H1 (cell line): ENCODE data around the gene PECR. TPM values are rescaled to one million over a fixed set of nuclear protein-coding genes. Genes with fewer than 3 reads are reported as not detected.

Source experiments
- CTCF ChIA-PET: fragments of 300-600 bp; sonication (Branson Sonifier 250); formaldehyde crosslinking; loops from one replicate; lab custom pipeline; 2021; ENCODE audit not compliant: partially characterized antibody; lab: Charles Lee
- POLR2A ChIA-PET: fragments of 300-600 bp; sonication (Branson Sonifier 250); formaldehyde crosslinking; loops from one replicate; lab custom pipeline; 2021; ENCODE audit warnings: inconsistent platforms; ENCODE audit not compliant: partially characterized antibody; lab: Charles Lee
- DNase-seq, 2 experiments: peaks; one replicate each; pipeline versions ENCODE4 v3.0.0 to v3.0.0-alpha.2; 2010 to 2022; ENCODE audit warnings: low spot score in 2 of 2, low read depth in 1 of 2, mixed read lengths in 1 of 2
- FAIRE-seq: peaks from 2 replicates; lab custom pipeline; 2011; peaks lifted over from hg19 to GRCh38; lab: Jason Lieb, UNC
- H2AFZ ChIP-seq: 2 replicates; pipeline ENCODE4 v1.8.1; 2012; ENCODE audit warnings: low read length, inconsistent platforms
- H2AK5ac ChIP-seq: 2 replicates; pipeline ENCODE4 v1.6.1; 2013; ENCODE audit warnings: low read depth, low read length
- H2BK120ac ChIP-seq: replicated peaks from 2 replicates; pipeline ENCODE3; 2013; ENCODE audit warnings: low read depth, low read length, inconsistent platforms
- H2BK12ac ChIP-seq: 2 replicates; pipeline ENCODE4 v1.6.1; 2013; ENCODE audit warnings: low read depth, low read length
- H2BK15ac ChIP-seq: 2 replicates; pipeline ENCODE4 v1.6.1; 2013; ENCODE audit warnings: low read length
- H2BK20ac ChIP-seq: 2 replicates; pipeline ENCODE4 v1.6.1; 2013; ENCODE audit warnings: low read length
- H2BK5ac ChIP-seq: 2 replicates; pipeline ENCODE4 v1.6.1; 2013; ENCODE audit warnings: low read depth, low read length
- H3K14ac ChIP-seq: 2 replicates; pipeline ENCODE4 v1.6.1; 2013; ENCODE audit warnings: inconsistent platforms; ENCODE audit not compliant: insufficient read length
- H3K18ac ChIP-seq: 2 replicates; pipeline ENCODE4 v1.6.1; 2013; ENCODE audit warnings: low read length; ENCODE audit errors: extremely low read depth
- H3K23ac ChIP-seq: 2 replicates; pipeline ENCODE4 v1.6.1; 2013; ENCODE audit warnings: inconsistent platforms; ENCODE audit not compliant: insufficient read length
- H3K23me2 ChIP-seq: 2 replicates; pipeline ENCODE4 v1.6.1; 2013; ENCODE audit warnings: low read depth, low read length
- H3K27ac ChIP-seq: 2 replicates; pipeline ENCODE4 v1.6.1; 2011; ENCODE audit warnings: low read depth, low read length, inconsistent platforms
- H3K27me3 ChIP-seq, 4 experiments: replicated peaks in 1 of 4; 1 replicate in 1 of 4; 2 replicates in 3 of 4; pipeline versions ENCODE4 v1.6.1 to v1.8.1; 2011 to 2013; ENCODE audit warnings: low read length in 3 of 4, mild to moderate bottlenecking in 3 of 4, inconsistent platforms in 2 of 4, mixed read lengths in 2 of 4, moderate library complexity in 1 of 4; ENCODE audit not compliant: control insufficient read depth in 3 of 4, insufficient read depth in 3 of 4; ENCODE audit errors: extremely low read depth in 1 of 4
- H3K36me3 ChIP-seq, 4 experiments: 2 replicates each; pipeline versions ENCODE4 v1.6.1 to v1.8.1; 2011 to 2013; ENCODE audit warnings: mild to moderate bottlenecking in 4 of 4, low read length in 3 of 4, moderate library complexity in 2 of 4, control low read depth in 1 of 4, inconsistent platforms in 1 of 4; ENCODE audit not compliant: insufficient read depth in 4 of 4, control insufficient read depth in 2 of 4
- H3K4ac ChIP-seq: replicated peaks from 2 replicates; pipeline ENCODE3; 2013; ENCODE audit warnings: low read length, low read depth, mixed read lengths, inconsistent platforms; ENCODE audit not compliant: insufficient read length
- H3K4me1 ChIP-seq, 4 experiments: replicated peaks in 1 of 4; 1 replicate in 1 of 4; 2 replicates in 3 of 4; pipeline versions ENCODE4 v1.6.1 to v1.8.1; 2011 to 2013; ENCODE audit warnings: low read length in 3 of 4, inconsistent platforms in 2 of 4, mixed read lengths in 1 of 4; ENCODE audit not compliant: insufficient read depth in 4 of 4, control insufficient read depth in 3 of 4
- H3K4me2 ChIP-seq, 2 experiments: 2 replicates each; pipeline versions ENCODE4 v1.6.1 to v1.8.1; 2011 to 2013; ENCODE audit warnings: low read depth in 2 of 2, low read length in 2 of 2, control low read depth in 1 of 2, inconsistent platforms in 1 of 2, mild to moderate bottlenecking in 1 of 2; ENCODE audit not compliant: insufficient read depth in 1 of 2
- H3K4me3 ChIP-seq, 4 experiments: fragments of 200-600, 300-600 bp in 1 of 4; sonication (generic), shearing (Covaris generic), sonication (Bioruptor Twin) in 1 of 4; 2 replicates each; pipeline versions ENCODE4 v1.5.1 to v1.8.1; 2011 to 2016; ENCODE audit warnings: low read length in 4 of 4, low read depth in 3 of 4, control low read depth in 2 of 4, inconsistent platforms in 2 of 4, mild to moderate bottlenecking in 2 of 4, mixed read lengths in 1 of 4, moderate library complexity in 1 of 4; ENCODE audit not compliant: insufficient read depth in 2 of 4; ENCODE audit errors: extremely low read depth in 1 of 4
- H3K56ac ChIP-seq: replicated peaks from 2 replicates; pipeline ENCODE3; 2013; ENCODE audit warnings: low read depth, mild to moderate bottlenecking, mixed read lengths, low read length, inconsistent platforms; ENCODE audit not compliant: insufficient read length
- H3K79me1 ChIP-seq: 2 replicates; pipeline ENCODE4 v1.6.1; 2013; ENCODE audit warnings: low read depth, low read length, control low read depth
- H3K79me2 ChIP-seq, 2 experiments: 2 replicates each; pipeline versions ENCODE4 v1.6.1 to v1.8.1; 2012 to 2013; ENCODE audit warnings: low read length in 2 of 2, mild to moderate bottlenecking in 2 of 2, inconsistent platforms in 1 of 2; ENCODE audit not compliant: insufficient read depth in 2 of 2, control insufficient read depth in 1 of 2
- H3K9ac ChIP-seq, 4 experiments: replicated peaks in 1 of 4; 1 replicate in 1 of 4; 2 replicates in 3 of 4; pipeline versions ENCODE4 v1.6.1 to v1.8.1; 2011 to 2013; ENCODE audit warnings: low read depth in 3 of 4, low read length in 3 of 4, control low read depth in 2 of 4, mild to moderate bottlenecking in 2 of 4, moderate library complexity in 2 of 4, inconsistent platforms in 1 of 4; ENCODE audit errors: extremely low read depth in 1 of 4
- H3K9me3 ChIP-seq, 2 experiments: 2 replicates each; pipeline versions ENCODE4 v1.6.1 to v1.8.1; 2012 to 2013; ENCODE audit warnings: mild to moderate bottlenecking in 2 of 2, moderate library complexity in 2 of 2, control low read depth in 1 of 2, inconsistent platforms in 1 of 2, low read depth in 1 of 2, low read length in 1 of 2, mixed read lengths in 1 of 2; ENCODE audit not compliant: insufficient read depth in 2 of 2
- H4K20me1 ChIP-seq, 2 experiments: replicated peaks in 1 of 2; 2 replicates each; pipeline versions ENCODE3 to v1.8.1; 2011 to 2013; ENCODE audit warnings: inconsistent platforms in 2 of 2, low read length in 2 of 2, mild to moderate bottlenecking in 1 of 2; ENCODE audit not compliant: insufficient read depth in 2 of 2, control insufficient read depth in 1 of 2
- H4K5ac ChIP-seq: 2 replicates; pipeline ENCODE4 v1.6.1; 2013; ENCODE audit warnings: low read length, low read depth, mixed read lengths, inconsistent platforms; ENCODE audit not compliant: insufficient read length
- H4K8ac ChIP-seq: 2 replicates; pipeline ENCODE4 v1.8.0; 2013; ENCODE audit warnings: mild to moderate bottlenecking, moderate library complexity, low read length, inconsistent platforms; ENCODE audit not compliant: insufficient read depth; ENCODE audit errors: extremely low read depth
- H4K91ac ChIP-seq: replicated peaks from 2 replicates; pipeline ENCODE3; 2013; ENCODE audit warnings: low read length, mixed read lengths, inconsistent platforms; ENCODE audit not compliant: insufficient read length
- ATF2 ChIP-seq: IDR thresholded peaks from 2 replicates; pipeline ENCODE4 v1.6.1; 2012; ENCODE audit warnings: low read length, inconsistent platforms
- CBX8 ChIP-seq: fragments of 300-800, 300-1000 bp; sonication (generic); IDR thresholded peaks from 2 replicates; pipeline ENCODE4 v1.7.1; 2016; ENCODE audit warnings: low read depth, low read length, borderline replicate concordance
- CTBP2 ChIP-seq: IDR thresholded peaks from 2 replicates; pipeline ENCODE4 v1.7.0; 2011; ENCODE audit warnings: borderline replicate concordance, mild to moderate bottlenecking, moderate library complexity, mixed read lengths, low read length; ENCODE audit not compliant: insufficient read depth, insufficient read length
- JUN ChIP-seq: IDR thresholded peaks from 2 replicates; pipeline ENCODE4 v1.6.1; 2011; ENCODE audit warnings: low read depth, mild to moderate bottlenecking, improper control_type of control experiment, low read length
- MAX ChIP-seq: IDR thresholded peaks from 2 replicates; pipeline ENCODE4 v1.6.1; 2012; ENCODE audit warnings: inconsistent platforms
- RAD21 ChIP-seq, 2 experiments: IDR thresholded peaks in 1 of 2; conservative IDR thresholded peaks in 1 of 2; 2 replicates each; pipeline ENCODE4 v1.6.1; 2011; ENCODE audit warnings: low read depth in 2 of 2, low read length in 2 of 2, improper control_type of control experiment in 1 of 2, inconsistent platforms in 1 of 2, mild to moderate bottlenecking in 1 of 2, moderate library complexity in 1 of 2
- RXRA ChIP-seq: IDR thresholded peaks from 2 replicates; pipeline ENCODE4 v1.6.1; 2011; ENCODE audit warnings: low read depth, mild to moderate bottlenecking, low read length, moderate library complexity; ENCODE audit not compliant: insufficient read depth
- SP4 ChIP-seq: IDR thresholded peaks from 2 replicates; pipeline ENCODE4 v1.6.1; 2012; ENCODE audit warnings: low read length, inconsistent platforms
- WGBS, 2 experiments: shearing (Covaris generic) in 1 of 2; methylation state at CpG; one replicate each; pipeline versions ENCODE4 v1.1.6 to v1.1.7; 2013 to 2015; ENCODE audit warnings: low lambda C conversion rate in 2 of 2, mixed read lengths in 2 of 2, inconsistent platforms in 1 of 2, low coverage in 1 of 2, missing lambda C conversion rate in 1 of 2; ENCODE audit not compliant: insufficient replicate concordance in 2 of 2, insufficient coverage in 1 of 2, insufficient read length in 1 of 2; ENCODE audit errors: extremely low coverage in 1 of 2, missing lambda C conversion rate in 1 of 2; 5-methylcytosine and 5-hydroxymethylcytosine counted together
- polyA plus RNA-seq, 7 experiments: library from polyadenylated mRNA; depleted of rRNA in 3 of 7; stranded (reverse) in 5 of 7; unstranded in 2 of 7; fragments of >200 nt in 5 of 7; fragments of 200-250 nt in 2 of 7; gene quantifications; 1 replicate in 5 of 7; 2 replicates in 1 of 7; 4 replicates in 1 of 7; pipeline versions ENCODE4 v1.2.1 to v1.2.3, GENCODE V29; 2011 to 2013; ENCODE audit warnings: missing spikeins in 2 of 7, mixed read lengths in 2 of 7
- total RNA-seq: library from RNA; stranded (reverse); fragmentation: NEBNext Ultra II Directional; extraction: Animal tissue kit (Norgen Biotek cat#: 25700); gene quantifications from 2 replicates; pipeline ENCODE4 v1.2.1, GENCODE V29; 2021

Gene PECR
- total and polyA plus RNA-seq, 2 of the 8 experiments (the other 6 are each of a cell fraction or from before 2014, with no cell fraction given), result 15.9 to 19.2 TPM

DNA sequence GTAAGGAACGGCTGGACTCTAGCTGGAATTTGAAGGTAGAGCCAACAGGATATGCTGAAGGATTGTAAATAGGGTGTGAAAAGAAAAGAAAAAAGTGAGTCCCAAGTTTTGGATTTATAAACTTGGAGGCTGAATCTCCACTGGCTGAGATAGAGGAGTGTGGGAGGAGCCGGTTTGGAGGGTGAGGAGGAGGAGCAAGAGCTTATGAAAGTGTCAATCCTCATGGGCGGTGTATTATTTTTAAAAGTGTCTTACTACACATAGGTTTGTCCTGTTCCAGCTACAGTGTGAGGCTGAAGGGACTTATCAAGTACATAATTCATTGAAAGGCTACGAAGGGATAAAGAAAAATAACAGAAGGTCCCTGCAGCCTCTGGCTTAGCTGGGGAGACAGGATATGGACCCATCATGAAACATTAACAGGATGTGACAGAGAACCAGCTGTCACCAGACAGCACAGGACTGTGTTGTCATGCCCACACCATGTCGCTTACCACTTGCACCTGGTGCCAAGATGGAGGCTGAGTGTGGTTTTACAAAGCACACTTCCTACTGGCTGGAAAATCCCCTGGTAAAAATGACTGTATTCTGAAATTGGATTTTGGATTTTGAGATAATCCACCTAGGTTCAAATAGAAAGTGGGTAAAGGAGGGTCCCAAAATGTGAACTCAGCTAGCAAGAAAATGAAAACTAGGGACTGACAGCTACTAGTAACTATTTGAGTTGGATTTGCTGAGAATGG, 65.7 kb downstream of the PECR start:
- Histone ChIP-seq H3K4me3 (no peak overlapping the region), H4K5ac (no peak overlapping the region), H3K9me3 (no peaks in the 10 kb centered on the region), H3K18ac (no peak overlapping the region), H2BK20ac (no peak overlapping the region), H2BK12ac (no peak overlapping the region), H2BK120ac (no peak overlapping the region), H2BK15ac (no peak overlapping the region), H3K79me1 (no peaks in the 10 kb centered on the region), H4K20me1 (no peaks in the 10 kb centered on the region), H2BK5ac (no peak overlapping the region), H3K9ac (no peak overlapping the region), H3K23me2 (peaks cover 2% of the 10 kb centered on the region; the same call in 1 of the 2 replicates), H3K14ac (no peak overlapping the region), H3K4me2 (no peak overlapping the region), H4K8ac (no peak overlapping the region), H3K27ac (no peak overlapping the region), H3K27me3 (no peaks in the 10 kb centered on the region), H3K56ac (no peak overlapping the region), H2AFZ (no peak overlapping the region), H3K79me2 (peaks cover 0 to 20% of the 10 kb centered on the region in 2 experiments; a peak in 3 of 4 replicates), H3K36me3 (no peaks in the 10 kb centered on the region), H3K4me1 (peaks cover 0 to 3% (median under 1%) of the 10 kb centered on the region in 4 experiments; a peak in 3 of 7 replicates), H4K91ac (no peak overlapping the region), H3K23ac (no peak overlapping the region), H2AK5ac (no peak overlapping the region; the same call in 1 of the 2 replicates), H3K4ac (no peak overlapping the region)
- DNase-seq (no peak), FAIRE-seq (no peak)
- CTCF ChIA-PET, result interaction anchor here (0.7 to 12.0 kb wide), 6 partner anchors 20 to 207 kb away, joined by 3 to 165 read pairs (median 4); partner anchors contain the start of gene XRCC5
- WGBS, 2 experiments, result 87% methylated on average over 5 of the region's 5 CpGs; no CpG with 5 or more reads in 1 of the 2 experiments
- POLR2A ChIA-PET, result interaction anchor here (1.1 kb wide), 1 partner anchor 10 kb away, joined by 3 read pairs; no protein-coding TSS in a partner anchor
- TF ChIP-seq JUN, result no peak
- TF ChIP-seq CBX8, result no peak
- TF ChIP-seq MAX, result no peak
- TF ChIP-seq RAD21 (IDR thresholded peaks at IDR 0.05 in 1 of 2, conservative IDR thresholded peaks at IDR 0.05 in 1 of 2; ENCODE audit: low read depth in 2 of 2, low read length in 2 of 2), result no peak
- no peak for TF ChIP-seq ATF2
- TF ChIP-seq RXRA, result no peak
- TF ChIP-seq CTBP2, result no peak
- TF ChIP-seq SP4, result no peak
